ENCODE measurements around the gene PRKCD.
"Not testable (repeated sequence)": the region's sequence is repeated elsewhere in the genome, so short reads cannot be mapped to it uniquely, and the experiment has no call there.

The PRKCD gene

GRCh38 chr3:53146319-53146891 is 14.6 kb upstream of the PRKCD start:
- no peak overlapping the region for H3K4me3 ChIP-seq (ENCODE audit: control insufficient read depth, low read depth, low read length)
- no peak for TF ChIP-seq CTCF (conservative IDR thresholded peaks at IDR 0.05; ENCODE audit: control insufficient read depth, insufficient read depth, low read depth, low read length)
- DNase-seq (ENCODE audit: low read depth) = no peak

GRCh38 chr3:53147151-53147902 is 13.7 kb upstream of the PRKCD start:
- no peak for DNase-seq (ENCODE audit: low read depth)
- TF ChIP-seq CTCF (conservative IDR thresholded peaks at IDR 0.05; ENCODE audit: control insufficient read depth, insufficient read depth, low read depth, low read length) = no peak
- H3K4me3 ChIP-seq (ENCODE audit: control insufficient read depth, low read depth, low read length) = no peak overlapping the region

DNA sequence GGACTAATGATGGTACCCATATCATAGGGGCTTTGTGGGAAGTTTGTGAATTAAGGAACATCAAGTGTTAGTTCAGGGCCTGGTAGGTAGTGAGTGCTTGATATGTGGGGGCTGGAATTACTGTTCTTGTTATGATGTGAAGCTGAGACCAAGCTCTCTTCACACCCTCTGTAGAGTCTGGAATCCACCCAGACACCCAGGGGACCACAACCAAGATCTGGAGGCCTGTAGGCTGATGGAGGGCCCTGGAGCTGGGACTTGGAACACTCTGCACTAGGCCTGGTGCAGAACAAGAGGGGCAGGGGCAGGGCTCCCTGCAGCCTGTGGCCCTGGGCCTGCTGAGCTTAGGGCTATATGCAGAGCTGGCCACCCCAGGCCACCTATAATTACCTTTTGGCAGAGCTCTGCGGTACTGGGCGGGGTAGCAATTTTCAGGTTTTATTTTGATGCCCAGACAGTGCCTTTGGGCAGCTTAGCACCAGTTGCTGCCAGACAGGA is 13.1 kb upstream of the PRKCD start:
- no peak for DNase-seq (ENCODE audit: low read depth)
- H3K4me3 ChIP-seq (ENCODE audit: control insufficient read depth, low read depth, low read length) = no peak overlapping the region
- no peak for TF ChIP-seq CTCF (conservative IDR thresholded peaks at IDR 0.05; ENCODE audit: control insufficient read depth, insufficient read depth, low read depth, low read length)

- TF ChIP-seq CTCF (conservative IDR thresholded peaks at IDR 0.05; ENCODE audit: control insufficient read depth, insufficient read depth, low read depth, low read length) = no peak
- no peak for DNase-seq (ENCODE audit: low read depth)
- no peak overlapping the region for H3K4me3 ChIP-seq (ENCODE audit: control insufficient read depth, low read depth, low read length)
Observed at GRCh38 chr3:53149006-53149690, 11.9 kb upstream of the PRKCD start.

DNA sequence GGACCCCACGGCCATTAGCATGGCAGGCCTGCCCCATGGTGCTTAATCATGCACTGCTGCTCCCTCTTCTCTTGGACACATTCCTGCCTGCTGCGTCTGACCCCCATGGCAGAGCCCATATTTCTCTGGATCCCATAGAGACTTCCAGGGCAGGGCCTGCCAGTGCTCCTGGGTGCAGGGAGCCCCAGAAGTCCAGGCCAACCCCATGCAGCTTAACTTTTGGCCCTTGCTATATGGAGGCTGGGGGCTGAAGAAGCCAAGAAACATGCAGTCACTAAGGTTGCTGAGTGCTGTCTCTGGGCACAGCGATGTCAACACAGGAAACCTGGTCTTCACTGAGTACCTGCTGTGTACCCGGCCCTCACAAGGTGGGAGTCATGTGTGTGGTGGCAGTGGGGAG is 11.3 kb upstream of the PRKCD start:
- TF ChIP-seq CTCF (conservative IDR thresholded peaks at IDR 0.05; ENCODE audit: control insufficient read depth, insufficient read depth, low read depth, low read length) = no peak

GRCh38 chr3:53150247-53151085 is 10.5 kb upstream of the PRKCD start:
- TF ChIP-seq CTCF (conservative IDR thresholded peaks at IDR 0.05; ENCODE audit: control insufficient read depth, insufficient read depth, low read depth, low read length) = no peak
- no peak overlapping the region for H3K4me3 ChIP-seq (ENCODE audit: control insufficient read depth, low read depth, low read length)
- peak; percentile 82 for DNase-seq (ENCODE audit: low read depth)

More for the DNA sequence above, 11.3 kb upstream of the PRKCD start:
- DNase-seq (ENCODE audit: low read depth) = no peak
- H3K4me3 ChIP-seq (ENCODE audit: control insufficient read depth, low read depth, low read length) = no peak overlapping the region

DNA sequence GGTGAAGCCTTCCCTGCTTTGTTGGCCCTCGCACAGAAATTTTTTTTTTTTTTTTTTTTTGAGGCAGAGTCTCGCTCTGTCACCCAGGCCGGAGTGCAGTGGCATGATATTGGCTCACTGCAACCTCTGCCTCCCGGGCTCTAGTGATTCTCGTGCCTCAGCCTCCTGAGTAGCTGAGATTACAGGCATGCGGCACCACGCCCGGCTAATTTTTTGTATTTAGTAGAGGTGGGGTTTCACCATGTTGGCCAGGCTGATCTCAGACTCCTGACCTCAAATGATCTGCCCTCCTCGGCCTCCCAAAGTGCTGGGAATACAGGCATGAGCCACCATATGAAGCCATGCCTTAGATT is 9.9 kb upstream of the PRKCD start:
- not testable (repeated sequence) for H3K4me3 ChIP-seq (ENCODE audit: control insufficient read depth, low read depth, low read length); DNase-seq (ENCODE audit: low read depth)

Data from fibroblast of mammary gland (primary cell).